ENCODE data around the gene SFRP4.

Gene SFRP4

DNA sequence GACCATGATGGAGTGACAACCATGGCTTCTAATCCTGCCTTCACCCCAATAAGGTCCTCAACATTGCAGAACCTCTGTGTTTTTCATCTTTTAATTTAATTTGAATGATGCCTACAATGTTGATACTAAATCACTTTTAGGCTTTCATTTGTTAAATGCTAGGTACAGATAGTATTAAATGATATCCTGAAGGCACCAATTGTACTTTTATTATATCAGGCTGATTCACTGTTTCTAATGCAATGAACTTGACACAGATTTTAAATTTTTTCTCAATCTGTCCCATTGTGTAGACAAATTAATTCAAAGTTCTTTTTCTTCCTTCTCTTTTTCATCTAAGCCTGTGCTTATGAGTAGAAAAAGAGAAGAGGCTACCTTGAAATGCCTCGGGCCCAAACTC lies 9.0 kb upstream of the SFRP4 start:
- in situ Hi-C loops (cut with MboI; ENCODE audit: low sequenced_read_pairs, unreplicated experiment): no loop called here
- TF ChIP-seq, protein P1, sequence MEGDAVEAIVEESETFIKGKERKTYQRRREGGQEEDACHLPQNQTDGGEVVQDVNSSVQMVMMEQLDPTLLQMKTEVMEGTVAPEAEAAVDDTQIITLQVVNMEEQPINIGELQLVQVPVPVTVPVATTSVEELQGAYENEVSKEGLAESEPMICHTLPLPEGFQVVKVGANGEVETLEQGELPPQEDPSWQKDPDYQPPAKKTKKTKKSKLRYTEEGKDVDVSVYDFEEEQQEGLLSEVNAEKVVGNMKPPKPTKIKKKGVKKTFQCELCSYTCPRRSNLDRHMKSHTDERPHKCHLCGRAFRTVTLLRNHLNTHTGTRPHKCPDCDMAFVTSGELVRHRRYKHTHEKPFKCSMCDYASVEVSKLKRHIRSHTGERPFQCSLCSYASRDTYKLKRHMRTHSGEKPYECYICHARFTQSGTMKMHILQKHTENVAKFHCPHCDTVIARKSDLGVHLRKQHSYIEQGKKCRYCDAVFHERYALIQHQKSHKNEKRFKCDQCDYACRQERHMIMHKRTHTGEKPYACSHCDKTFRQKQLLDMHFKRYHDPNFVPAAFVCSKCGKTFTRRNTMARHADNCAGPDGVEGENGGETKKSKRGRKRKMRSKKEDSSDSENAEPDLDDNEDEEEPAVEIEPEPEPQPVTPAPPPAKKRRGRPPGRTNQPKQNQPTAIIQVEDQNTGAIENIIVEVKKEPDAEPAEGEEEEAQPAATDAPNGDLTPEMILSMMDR (IDR thresholded peaks at IDR 0.05; ENCODE audit: borderline replicate concordance, control extremely low read depth, extremely low read depth, insufficient read depth, missing control alignments): no peak
- DNase-seq (ENCODE audit: low spot score): no peak

DNA sequence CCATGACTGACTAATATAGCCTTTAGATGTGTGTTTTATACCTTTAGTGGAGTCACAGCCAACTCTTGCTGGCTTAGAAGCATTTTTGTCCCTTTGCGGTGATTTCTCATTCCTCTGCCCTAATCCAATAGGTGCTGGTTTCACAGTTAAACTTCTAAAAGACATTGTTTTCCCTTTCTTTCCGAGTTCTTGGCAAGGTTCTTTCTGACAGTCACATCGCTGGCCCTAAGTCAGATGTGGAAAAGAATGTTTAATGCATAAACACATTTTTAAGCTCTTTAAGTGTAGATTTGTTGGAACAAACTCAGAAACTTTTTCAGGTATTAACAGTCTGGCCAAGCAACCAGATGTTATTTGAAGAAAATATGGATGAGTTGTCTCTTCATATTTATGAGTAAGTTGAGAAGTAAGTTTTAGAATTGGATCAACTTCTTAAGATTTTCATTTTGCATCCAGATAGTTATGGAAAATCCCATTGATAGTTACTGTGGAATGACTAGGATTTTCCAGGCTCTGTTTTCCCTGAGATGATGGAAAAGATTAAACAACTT lies 7.9 kb upstream of the SFRP4 start:
- TF ChIP-seq, protein P1 (IDR thresholded peaks at IDR 0.05; ENCODE audit: borderline replicate concordance, control extremely low read depth, extremely low read depth, insufficient read depth, missing control alignments): no peak
- in situ Hi-C loops (cut with MboI; ENCODE audit: low sequenced_read_pairs, unreplicated experiment): loop anchor here (25.0 kb wide), 1 partner anchor 413 kb away; no protein-coding TSS in a partner anchor
- DNase-seq (ENCODE audit: low spot score): no peak

- in situ Hi-C loops (cut with MboI; ENCODE audit: low sequenced_read_pairs, unreplicated experiment): loop anchor here (25.0 kb wide), 1 partner anchor 413 kb away; no protein-coding TSS in a partner anchor
- no peak for DNase-seq (ENCODE audit: low spot score)
- TF ChIP-seq, protein P1 (IDR thresholded peaks at IDR 0.05; ENCODE audit: borderline replicate concordance, control extremely low read depth, extremely low read depth, insufficient read depth, missing control alignments): no peak
These were observed 7.4 kb upstream of the SFRP4 start for GRCh38 chr7:37923996-37924395.

GRCh38 chr7:37921876-37922275 lies 5.3 kb upstream of the SFRP4 start:
- in situ Hi-C loops (cut with MboI; ENCODE audit: low sequenced_read_pairs, unreplicated experiment): loop anchor here (25.0 kb wide), 1 partner anchor 415 kb away; no protein-coding TSS in a partner anchor
- no peak for DNase-seq (ENCODE audit: low spot score)
- TF ChIP-seq, protein P1 (IDR thresholded peaks at IDR 0.05; ENCODE audit: borderline replicate concordance, control extremely low read depth, extremely low read depth, insufficient read depth, missing control alignments): no peak

DNA sequence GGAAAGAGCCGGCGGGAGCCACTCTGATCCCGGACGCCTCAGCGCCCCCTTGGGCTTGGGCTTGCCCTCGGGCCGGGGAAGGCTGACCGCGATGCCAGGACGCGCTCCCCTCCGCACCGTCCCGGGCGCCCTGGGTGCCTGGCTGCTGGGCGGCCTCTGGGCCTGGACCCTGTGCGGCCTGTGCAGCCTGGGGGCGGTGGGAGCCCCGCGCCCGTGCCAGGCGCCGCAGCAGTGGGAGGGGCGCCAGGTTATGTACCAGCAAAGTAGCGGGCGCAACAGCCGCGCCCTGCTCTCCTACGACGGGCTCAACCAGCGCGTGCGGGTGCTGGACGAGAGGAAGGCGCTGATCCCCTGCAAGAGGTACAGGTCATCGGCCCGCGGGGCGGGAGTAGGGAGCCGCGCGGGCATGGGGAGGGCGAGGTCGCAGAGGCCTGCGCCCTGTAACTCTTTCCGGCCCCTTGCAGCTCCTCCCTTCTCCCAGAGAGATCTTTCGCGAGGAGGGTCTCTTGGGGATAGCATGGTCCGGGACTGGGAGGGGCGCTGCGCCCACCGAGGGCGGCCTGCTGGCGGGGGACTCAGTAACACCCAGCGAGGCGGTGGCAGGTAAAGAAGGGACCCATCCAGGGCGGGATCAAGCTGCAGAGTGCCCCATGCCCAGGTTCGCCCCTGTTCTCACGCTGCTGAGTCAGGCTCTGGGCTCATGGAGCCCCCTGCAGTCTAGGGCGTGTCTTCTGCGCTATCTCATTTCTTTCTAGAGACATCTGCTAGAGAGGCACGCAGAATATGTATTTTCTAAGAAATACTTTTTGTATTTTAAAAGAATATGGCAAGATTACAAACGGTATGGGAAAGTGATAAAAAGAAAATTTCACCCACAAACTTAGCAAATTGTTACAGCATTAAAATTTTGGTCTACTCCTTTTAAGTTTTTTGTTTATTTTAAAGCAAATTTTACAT lies 4.5 kb upstream of the SFRP4 start:
- in situ Hi-C loops (cut with MboI; ENCODE audit: low sequenced_read_pairs, unreplicated experiment): loop anchor here (25.0 kb wide), 1 partner anchor 416 kb away; no protein-coding TSS in a partner anchor
- DNase-seq (ENCODE audit: low spot score): peak; percentile 41
- TF ChIP-seq, protein P1 (IDR thresholded peaks at IDR 0.05; ENCODE audit: borderline replicate concordance, control extremely low read depth, extremely low read depth, insufficient read depth, missing control alignments): no peak

DNA sequence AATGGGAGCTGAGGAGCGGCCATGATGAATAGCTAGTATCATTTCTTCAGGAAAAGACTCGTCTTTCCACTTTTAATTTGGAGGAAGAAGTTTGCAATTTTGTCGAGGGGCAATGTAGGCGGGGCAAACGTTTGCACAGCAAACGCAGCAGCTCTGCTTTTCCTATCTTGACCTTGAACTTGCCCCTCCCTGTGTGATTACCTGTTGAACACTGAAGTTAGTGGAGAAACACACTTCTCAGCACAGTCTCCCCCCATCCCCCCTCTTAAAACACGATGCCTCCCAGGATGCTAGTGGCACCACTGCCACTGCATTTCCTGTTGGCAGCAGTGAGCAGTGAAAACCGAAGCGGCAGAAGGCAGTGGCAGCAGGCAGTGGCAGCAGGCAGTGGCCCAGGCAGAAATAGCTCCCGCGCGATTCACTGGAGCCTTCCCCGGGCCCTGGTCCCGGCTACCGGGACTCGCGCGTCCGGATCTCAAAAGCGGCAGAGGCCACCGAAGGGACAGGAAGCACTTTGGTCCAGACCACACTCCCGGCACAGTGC lies 3.8 kb upstream of the SFRP4 start, which contains the start of gene EPDR1:
Gene EPDR1 (plus strand): TSS at position 336 of the 544 bp plus-strand sequence. CDS start 300 bp downstream, outside the sequence.
- TF ChIP-seq, protein P1 (IDR thresholded peaks at IDR 0.05; ENCODE audit: borderline replicate concordance, control extremely low read depth, extremely low read depth, insufficient read depth, missing control alignments): no peak
- in situ Hi-C loops (cut with MboI; ENCODE audit: low sequenced_read_pairs, unreplicated experiment): loop anchor here (25.0 kb wide), 1 partner anchor 417 kb away; no protein-coding TSS in a partner anchor
- peak; percentile 35 for DNase-seq (ENCODE audit: low spot score)

All from GM13976 (cell line).